Brain pericyte (primary cell): ENCODE measurements around the gene LPIN3.
"Not testable (repeated sequence)": the region's sequence is repeated elsewhere in the genome, so short reads cannot be mapped to it uniquely, and the experiment has no call there.

Experiments
- DNase-seq: peaks from one replicate; pipeline ENCODE4 v3.0.0-alpha.2; 2012; ENCODE audit warnings: low read depth, low spot score

LPIN3 gene, protein sequence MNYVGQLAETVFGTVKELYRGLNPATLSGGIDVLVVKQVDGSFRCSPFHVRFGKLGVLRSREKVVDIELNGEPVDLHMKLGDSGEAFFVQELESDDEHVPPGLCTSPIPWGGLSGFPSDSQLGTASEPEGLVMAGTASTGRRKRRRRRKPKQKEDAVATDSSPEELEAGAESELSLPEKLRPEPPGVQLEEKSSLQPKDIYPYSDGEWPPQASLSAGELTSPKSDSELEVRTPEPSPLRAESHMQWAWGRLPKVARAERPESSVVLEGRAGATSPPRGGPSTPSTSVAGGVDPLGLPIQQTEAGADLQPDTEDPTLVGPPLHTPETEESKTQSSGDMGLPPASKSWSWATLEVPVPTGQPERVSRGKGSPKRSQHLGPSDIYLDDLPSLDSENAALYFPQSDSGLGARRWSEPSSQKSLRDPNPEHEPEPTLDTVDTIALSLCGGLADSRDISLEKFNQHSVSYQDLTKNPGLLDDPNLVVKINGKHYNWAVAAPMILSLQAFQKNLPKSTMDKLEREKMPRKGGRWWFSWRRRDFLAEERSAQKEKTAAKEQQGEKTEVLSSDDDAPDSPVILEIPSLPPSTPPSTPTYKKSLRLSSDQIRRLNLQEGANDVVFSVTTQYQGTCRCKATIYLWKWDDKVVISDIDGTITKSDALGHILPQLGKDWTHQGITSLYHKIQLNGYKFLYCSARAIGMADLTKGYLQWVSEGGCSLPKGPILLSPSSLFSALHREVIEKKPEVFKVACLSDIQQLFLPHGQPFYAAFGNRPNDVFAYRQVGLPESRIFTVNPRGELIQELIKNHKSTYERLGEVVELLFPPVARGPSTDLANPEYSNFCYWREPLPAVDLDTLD

DNA sequence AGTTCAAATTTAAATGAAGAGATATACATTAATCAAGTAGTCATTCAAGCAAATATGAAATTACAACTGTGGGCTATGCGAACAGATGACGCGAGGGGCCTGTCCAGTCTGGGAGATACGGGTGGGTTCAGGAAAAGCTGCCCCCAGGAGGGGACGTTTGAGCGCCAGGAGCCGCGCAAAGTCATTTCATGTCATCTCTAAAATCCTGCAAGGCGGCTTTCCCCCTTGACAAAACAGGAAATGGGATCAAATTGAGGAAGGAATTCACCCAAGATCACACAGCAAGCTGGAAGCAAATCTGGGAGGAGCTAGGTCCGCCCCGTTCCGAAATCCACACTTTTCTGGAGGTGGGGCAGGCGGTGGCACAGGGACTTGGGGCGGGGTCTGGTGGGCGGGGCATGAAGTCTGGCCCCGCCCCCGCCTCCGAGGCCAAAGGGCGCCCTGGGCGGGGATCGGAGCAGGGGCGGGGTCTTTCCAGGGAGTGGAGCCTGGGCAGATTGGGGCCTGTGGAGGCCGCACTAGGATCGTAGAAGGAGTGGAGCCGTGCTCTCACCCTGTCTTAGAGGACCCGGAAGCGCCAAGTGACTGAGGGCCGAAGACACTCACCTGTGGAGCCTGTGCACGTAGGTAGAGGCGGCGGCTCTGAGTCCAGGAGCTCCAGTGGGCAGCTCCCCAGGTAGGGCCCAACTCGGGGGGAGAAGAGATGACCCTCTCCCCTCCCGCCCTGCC, at the start of gene LPIN3:
Gene LPIN3, plus strand, starts transcription at position 495 of the 729 bp plus-strand sequence. CDS start 4,983 bp downstream, outside the sequence.
- DNase-seq, result peak; percentile 46

DNA sequence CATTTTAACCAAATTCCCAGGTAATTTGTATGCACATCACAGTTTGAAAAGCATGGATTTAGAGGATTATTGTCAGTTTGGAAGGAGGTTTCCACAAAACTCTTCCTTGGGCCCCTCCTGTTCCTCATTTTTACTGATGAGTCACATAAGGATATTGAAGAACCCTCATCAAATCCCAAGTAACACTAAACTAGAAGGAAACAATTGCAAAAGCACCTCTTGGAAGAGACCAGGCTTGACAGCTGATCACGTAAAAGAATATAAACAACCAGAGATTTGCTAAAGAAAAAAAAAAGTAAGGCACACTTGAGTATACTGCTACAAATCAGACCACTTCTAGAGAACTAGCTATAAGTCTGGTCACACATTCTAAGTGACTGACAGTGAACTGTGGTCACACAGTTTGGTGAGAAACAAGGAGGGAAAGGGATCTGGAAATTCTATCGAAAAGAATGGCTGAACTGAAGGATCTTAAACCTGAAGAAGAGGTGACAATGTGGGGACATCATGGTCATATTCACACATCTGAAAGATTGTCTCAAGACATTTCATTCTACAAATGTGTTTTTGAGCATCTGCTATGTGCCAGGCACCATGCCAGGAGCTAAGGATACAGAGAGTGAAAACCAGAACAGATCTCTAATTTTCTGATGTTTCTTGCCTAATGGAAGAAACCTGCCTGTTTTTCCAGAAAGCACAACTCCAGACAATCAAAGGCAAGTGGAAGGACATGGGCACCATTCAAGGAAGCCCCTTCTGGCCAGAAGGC, 47.2 kb upstream of the LPIN3 start:
- no peak for DNase-seq

DNA sequence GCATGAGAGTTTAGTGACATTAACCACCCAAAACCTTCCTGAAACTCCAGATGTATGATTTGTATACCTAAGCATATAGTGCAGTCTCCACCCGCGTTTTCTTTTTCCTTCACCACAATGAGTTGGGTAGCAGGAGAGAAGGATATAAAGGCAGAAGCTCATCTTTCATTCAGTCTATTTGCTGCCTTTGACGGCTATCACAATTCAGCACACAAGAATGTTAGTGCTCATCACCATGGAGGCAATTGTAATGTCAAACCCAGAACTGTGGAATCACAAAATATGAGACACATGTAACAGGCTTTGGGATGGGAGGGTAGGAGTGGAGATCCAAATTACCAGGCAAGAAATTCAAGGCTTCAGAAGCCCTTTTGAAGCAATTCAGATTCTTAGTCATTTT, 40.7 kb upstream of the LPIN3 start:
- DNase-seq, result no peak

DNA sequence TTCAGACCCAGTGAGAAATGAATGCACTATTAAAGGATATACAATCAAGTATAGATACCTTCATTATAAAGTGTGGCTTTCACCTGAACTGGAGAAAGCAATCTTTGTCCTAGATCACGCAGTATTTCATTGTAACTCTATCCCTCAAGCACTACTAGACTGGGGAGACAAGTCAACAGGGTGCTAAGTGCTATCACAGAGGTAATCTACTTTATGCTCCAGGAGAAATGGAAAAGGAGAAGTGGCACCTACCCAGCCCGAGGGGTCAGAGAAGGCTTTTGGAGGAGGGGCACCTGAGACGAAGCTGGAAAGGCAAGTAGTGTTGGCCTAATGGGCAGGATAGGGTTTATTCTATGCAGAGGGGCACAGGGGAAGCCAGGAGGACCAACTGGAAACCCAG, 40.2 kb upstream of the LPIN3 start:
- DNase-seq, result no peak

DNA sequence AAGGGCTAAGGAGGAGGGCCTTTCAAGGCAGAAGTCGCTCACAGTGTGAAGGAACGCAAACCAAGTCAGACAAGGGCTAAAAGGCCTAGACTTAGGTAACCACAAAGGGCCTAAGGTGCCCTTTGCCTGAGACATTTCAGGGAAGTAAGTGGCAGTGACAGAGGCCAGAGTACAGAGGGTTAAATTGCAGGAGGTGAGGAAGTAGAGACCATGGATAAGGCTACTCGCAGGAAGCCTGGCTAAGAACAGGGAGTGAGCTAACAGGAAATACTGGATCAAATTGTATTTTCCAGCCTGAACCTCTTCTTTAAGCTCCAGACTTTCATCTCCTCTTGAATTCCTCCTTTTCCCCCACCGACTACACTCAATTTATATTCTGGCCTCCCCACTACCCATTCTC, 39.7 kb upstream of the LPIN3 start:
- DNase-seq, result no peak

DNA sequence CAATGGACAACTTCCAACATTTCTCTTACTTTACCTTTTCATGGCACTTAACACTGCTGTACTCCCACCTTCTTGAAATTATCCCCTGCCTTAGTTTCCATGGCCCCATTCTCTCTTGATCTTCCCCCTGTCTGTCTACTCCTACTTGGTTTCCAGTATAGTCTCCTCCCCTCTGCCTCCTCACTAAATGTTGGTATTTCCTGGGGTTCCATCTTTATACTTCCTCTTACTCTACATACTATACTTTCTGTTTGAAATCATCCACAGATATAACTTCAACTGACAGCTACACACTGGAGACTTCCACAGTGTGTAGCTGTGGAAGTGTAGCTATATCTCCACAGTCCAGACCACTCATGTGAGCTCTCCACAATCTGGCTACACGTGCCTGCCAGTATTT, 36.6 kb upstream of the LPIN3 start:
- DNase-seq, result no peak

DNA sequence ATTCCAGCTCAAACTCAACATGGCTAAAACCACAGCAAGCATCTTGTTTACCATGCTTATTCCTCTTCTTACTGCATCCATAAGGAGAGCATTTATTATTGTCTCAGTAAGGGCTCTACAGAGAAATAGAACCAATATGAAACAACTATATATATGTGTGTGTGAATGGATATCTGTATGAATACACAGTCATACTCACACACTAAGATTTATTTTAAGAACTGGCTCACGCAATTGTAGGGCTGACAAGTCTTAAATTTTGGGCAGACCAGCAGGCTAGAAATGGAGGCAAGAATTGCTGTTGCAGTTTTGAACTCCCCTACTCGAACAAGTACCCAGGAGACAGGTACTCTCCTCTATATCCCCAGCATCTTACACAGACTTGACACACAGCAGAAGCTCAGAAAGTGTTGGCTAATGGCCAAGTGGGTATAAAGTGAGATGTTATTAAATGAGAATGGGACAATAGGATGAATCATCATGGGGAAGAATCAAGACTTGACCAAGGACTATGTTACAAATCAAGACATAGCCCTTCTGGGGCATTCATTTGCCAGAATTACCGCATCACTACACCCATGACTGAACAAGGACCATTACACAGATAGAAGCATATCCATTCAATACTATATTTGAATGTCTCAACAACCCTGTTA, 36.1 kb upstream of the LPIN3 start:
- DNase-seq, result no peak

DNA sequence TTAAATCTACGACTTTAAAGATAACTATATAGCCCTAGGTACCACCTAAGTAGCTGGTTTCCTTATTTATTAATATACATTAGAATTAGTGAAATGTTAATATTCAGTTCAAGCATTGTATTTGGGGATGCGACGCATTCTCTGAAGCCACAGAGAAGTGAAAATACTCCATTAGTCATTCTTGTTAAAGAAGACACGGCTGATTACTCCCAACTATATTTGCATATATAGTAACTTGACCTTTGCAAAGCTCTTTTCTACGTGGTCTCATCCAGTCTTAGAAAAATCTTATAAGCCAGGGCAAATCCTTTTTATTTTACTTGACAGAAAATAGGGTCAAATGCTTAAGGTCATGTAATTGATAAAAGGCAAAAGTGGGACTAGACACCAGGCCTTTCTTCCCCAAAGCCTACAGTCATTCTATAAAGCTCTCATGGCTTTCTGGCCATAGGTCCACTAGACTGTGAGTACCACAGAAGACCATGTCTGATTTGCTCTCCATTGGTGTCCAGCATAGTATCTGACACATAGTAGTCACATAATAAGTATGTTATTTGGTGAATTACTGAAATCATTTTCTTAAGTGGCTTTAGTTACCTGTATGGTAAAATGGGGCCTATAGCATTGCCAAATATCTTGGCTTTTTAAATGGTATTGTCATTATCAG, 34.4 kb upstream of the LPIN3 start:
- DNase-seq, result no peak

DNA sequence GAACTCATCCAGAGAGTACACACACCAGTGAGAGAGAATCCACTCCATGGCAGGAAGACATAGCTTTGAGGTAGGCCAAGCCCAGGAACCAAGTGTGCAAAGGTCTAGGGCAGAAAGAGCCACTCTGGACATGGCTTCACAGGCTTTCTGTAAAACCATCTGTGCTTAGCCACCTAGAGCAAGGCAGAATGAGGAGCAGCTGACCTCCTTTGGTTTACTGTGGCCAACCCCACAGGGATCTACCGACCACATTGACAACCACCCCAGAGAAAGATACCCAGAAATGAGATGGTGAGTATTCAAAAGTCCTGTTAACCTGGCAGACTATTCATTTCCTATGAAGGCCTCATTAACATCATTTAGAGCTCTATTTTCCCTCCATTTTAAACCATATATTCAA, 33.6 kb upstream of the LPIN3 start:
- DNase-seq, result no peak

DNA sequence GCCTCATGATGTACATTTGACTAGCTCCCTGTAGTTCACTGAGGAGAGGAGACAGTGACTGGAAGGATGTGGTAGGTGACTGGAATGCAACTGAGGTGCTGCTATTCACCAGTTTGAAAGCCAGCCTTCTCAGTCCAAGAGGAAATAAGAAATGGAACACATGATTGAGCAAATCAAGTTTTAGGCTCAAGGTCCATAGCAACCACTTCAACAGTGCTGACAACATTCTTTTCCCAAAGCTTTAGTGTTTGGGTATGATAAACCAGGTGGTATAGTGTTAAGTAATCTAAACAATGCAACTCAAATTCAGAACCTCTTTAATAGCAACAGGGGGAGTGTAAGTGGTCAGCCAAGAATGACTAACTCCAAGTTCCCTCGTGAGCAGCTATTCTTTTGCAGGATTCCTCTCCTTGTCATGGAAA, 32.3 kb upstream of the LPIN3 start:
- no peak for DNase-seq

DNA sequence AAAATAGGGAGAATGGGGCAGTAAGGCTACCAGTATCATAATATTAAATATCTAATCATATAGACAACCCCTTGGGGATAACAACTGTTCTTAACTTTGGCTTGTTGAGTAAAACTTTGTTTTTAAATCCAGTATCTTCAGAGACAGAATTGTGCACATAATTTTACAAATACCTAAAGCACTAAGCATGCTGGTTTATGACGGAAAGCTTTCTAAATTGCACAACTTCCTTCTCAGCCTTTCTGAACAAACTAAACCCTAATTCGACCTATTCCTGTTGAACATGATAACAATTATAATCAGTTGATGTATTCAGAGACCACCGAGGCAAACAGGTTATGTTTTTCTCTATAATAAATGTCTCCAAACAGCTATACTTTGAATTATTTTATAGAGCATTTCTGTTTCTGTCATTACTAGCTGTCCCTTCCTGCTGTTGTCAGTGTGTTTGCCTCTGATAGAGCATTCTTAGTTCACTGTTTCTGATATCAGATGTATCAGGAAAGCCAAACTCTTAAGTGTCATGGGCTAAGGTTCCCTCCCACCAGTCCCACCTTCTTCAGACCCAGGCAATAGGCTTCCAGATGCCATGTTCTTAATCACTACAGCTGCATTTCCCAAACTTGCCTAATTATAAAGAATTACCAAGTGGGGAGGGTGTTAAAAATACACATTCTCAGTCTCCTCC, 31.8 kb upstream of the LPIN3 start:
- no peak for DNase-seq

DNA sequence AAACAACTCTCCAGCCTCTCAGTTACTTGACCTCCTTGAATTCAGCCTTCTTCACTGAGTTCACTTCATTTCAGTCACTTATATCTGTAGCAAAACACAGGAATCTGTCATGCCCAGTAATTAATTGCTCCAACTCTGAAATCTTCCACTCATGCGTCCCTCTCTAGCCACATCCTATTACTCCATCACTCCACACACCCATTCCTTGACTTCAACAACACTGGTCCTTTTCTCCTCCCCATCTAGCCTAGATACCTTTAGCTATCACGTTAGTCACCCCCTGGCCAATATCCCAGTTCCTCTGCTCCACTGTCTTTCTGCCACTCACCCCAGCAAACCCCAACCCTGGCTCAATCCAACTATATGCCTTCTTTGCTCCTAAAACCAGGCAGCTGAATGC, 30.8 kb upstream of the LPIN3 start:
- DNase-seq, result no peak

DNA sequence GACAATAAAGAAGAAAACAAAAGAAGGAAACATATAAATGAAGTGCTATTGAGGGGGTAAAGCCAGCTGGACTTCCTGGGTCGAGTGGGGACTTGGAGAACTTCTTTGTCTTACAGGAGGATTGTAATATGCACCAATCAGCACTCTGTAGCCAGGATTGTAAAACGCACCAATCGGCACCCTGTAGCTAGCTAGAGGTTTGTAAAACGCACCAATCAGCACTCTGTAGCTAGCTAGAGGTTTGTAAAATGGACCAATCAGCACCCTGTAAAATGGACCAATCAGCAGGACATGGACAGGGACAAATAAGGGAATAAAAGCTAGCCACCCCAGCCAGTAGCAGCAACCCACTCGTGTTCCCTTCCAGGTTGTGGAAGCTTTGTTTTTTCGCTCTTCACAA, 28.6 kb upstream of the LPIN3 start:
- not testable (repeated sequence) for DNase-seq

DNA sequence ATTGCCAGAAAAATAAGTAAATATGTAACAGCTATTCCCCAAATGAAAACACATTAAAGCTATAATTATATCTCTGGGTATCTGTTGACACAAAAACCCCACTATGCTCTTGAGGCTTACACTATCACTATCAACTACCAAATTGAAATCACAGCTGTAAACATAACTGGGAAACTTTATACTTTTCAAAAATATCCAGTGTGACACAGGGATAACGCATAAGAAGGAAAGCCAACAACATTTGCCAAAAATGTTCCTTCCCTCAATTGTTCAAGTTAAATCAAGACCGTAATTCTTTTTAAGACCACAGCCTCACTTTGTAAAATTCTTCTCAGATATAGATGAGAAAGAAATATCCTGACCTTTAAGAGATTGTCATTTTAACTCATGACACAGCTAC, 26.2 kb upstream of the LPIN3 start:
- no peak for DNase-seq

DNA sequence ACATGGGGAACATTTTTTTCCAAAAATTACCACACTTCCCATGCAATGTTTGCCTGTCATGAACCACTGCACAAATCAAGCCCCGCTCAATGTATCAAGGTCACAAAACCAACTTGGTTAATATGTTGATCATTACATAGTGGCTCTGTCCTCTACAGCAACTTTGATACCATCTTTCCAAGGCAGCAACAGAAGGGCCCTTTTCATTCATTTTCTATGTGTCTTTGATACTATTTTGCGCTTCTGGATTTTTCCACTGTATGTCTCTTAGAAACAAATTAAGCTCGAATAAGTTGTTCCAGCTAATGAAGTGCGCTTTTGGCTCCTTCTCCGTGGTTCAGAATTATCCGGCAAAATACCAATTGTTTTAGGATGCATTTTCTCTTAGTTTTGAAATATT, 24.6 kb upstream of the LPIN3 start:
- DNase-seq, result no peak

DNA sequence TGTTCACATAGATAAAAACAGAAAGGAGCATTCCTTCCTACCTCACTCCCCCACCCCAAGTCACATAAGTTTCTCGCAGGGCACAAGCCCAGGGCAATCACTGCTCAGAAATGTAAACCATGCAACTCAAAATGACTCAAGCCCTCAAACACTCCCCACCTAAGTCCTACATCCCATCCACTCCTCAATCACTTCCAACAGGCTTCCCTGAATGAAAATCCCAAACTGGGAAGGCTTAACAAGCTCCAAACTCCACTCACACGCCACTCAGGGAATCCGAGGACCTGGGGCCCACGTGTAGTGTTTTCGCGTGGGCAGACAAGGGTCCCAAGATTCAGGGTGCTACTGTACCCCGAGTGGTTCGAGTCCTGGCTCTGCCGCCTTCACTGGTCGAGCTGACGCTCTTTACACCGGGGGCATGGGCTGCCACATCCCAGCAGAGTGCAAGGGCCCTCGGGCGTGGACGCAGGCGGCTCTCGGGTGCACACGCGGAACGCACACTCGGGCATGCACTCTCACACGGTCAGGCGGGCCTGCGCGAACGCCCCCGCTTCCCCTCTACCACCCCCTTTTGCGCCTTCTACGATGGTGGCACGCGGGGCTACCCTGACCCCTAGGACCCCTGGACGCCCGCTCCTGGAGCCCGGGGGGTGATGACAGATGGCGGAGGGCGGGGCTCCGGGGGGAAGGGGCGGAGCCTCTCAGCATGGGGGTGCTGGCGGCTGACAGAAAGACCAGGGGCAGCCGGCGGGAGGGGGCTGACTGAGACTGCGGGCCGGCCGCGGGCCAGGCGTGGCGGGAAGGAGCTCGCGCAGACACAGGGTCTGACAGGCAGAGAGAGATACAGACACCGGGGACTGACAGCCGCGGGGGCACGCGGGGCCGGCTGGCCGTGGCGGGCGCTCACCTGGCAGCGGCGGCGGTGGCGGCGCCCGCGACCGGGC, 23.7 kb upstream of the LPIN3 start:
- DNase-seq, result no peak

DNA sequence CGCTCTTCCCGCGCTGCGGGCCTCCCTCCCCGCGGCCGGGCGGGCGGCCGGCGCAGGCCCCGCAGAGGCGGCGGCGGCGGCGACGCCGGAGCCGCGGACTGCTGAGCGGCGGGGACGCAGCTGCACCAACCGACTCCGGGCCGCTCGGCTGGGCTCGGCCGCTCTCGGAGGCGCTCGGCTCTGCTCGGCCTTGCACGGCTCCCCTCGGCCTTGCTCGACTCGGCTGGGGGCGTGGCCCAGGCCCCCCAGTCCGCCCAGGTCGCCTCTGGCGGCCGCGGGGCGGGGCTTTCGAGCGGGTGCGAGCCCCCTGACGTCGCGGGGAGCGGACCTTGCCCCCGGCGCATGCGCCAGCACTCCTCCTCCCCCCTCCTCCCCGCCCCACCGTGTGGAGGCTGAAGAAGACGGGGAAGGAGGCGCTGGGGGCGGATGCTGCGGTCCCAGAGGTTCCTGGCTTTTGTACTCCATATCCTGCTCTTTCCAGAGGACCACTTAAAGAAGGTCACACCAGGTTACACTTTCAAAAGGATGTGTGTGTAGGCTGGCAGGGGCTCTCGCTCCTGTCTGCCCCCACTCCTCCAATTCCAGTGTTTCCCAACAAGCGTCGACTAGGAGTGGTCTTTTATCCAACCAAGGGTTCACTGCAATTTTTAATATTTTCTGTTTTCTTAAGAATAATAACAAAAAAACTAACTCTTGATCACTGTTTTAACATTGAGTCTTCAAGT, 22.9 kb upstream of the LPIN3 start, which contains the start of gene ZHX3:
Gene ZHX3, minus strand, starts transcription at position 186 of the 725 bp plus-strand sequence. CDS start 112,815 bp downstream, outside the sequence.
- DNase-seq, result peak; percentile 85

DNA sequence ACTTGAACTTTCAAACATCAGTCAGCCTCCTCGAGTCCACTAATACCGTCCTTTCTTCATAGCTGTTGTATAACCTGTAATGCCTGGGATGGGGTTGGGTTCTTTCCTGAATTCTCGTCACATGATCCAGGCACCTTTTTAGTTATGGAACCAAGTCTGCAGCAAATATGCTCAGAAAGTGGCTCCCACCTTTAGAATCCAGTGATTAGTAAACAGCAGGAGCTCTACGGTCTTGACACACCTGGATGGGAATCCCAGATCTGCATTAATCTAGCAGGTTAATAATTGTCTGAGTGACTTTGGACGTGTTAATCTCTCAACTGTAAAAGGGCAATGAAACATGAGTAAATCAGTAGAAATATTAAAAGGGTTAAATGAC, 22.4 kb upstream of the LPIN3 start:
- no peak for DNase-seq
